Neural crest cell (in vitro differentiated cells): ENCODE data around the gene QSOX1. TPM values are rescaled to one million over a fixed set of nuclear protein-coding genes. Genes with fewer than 3 reads are reported as not detected.
A peak's percentile ranks its signal among the peaks of the same experiment; 100 is the strongest.

Experiments used
- DNase-seq: peaks from one replicate; pipeline ENCODE4 v3.0.0; 2021; ENCODE audit warnings: low read depth, mixed read lengths, low spot score
- H3K27ac Mint-ChIP-seq: one replicate; pipeline ENCODE4 v1.8.0; 2021; ENCODE audit warnings: mild to moderate bottlenecking, mixed read lengths; ENCODE audit not compliant: unreplicated experiment
- H3K27me3 Mint-ChIP-seq: 2 replicates; pipeline ENCODE4 v1.8.0; 2021; ENCODE audit warnings: low read depth, mild to moderate bottlenecking, mixed read lengths
- H3K36me3 Mint-ChIP-seq: 2 replicates; pipeline ENCODE4 v1.8.0; 2021; ENCODE audit warnings: low read depth, mild to moderate bottlenecking, mixed read lengths
- H3K4me1 Mint-ChIP-seq: 2 replicates; pipeline ENCODE4 v1.8.0; 2021; ENCODE audit warnings: mixed read lengths
- H3K4me3 Mint-ChIP-seq: one replicate; pipeline ENCODE4 v1.8.0; 2021; ENCODE audit warnings: mild to moderate bottlenecking, mixed read lengths
- H3K9me3 Mint-ChIP-seq: 2 replicates; pipeline ENCODE4 v1.8.0; 2021; ENCODE audit warnings: mixed read lengths
- total RNA-seq: library from RNA; stranded (reverse); gene quantifications from 2 replicates; pipeline ENCODE4 v1.2.1, GENCODE V29; 2021
- TF ChIP-seq, protein P1 (sequence below): fragments of 200-600 bp; sonication (generic); conservative IDR thresholded peaks from 2 replicates; pipeline ENCODE4 v1.5.0; 2021; ENCODE audit warnings: antibody characterized with exemption, mild to moderate bottlenecking

Gene QSOX1
- total RNA-seq, 1 donor from 2014 or later, result 39.8 TPM

DNA sequence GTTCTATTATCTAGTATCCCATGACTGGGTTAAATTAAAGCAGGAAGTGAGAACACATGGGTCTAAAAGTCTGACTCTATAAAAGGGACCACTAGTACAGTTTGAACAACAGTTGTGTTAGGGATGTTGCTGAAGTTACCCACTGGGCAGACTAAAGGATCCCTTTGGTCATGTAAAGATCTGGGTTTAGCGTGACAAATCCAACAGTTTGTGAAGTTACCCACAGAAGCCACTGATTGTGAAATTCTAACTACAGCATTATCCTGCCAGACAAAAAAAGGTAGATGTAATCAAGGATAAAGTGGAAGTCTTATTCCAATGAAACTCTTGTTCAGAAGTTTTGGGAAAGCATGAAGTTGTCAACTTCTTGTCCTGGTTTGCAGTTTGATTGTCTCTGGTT lies 5.7 kb downstream of the QSOX1 start:
- TF ChIP-seq, protein P1, sequence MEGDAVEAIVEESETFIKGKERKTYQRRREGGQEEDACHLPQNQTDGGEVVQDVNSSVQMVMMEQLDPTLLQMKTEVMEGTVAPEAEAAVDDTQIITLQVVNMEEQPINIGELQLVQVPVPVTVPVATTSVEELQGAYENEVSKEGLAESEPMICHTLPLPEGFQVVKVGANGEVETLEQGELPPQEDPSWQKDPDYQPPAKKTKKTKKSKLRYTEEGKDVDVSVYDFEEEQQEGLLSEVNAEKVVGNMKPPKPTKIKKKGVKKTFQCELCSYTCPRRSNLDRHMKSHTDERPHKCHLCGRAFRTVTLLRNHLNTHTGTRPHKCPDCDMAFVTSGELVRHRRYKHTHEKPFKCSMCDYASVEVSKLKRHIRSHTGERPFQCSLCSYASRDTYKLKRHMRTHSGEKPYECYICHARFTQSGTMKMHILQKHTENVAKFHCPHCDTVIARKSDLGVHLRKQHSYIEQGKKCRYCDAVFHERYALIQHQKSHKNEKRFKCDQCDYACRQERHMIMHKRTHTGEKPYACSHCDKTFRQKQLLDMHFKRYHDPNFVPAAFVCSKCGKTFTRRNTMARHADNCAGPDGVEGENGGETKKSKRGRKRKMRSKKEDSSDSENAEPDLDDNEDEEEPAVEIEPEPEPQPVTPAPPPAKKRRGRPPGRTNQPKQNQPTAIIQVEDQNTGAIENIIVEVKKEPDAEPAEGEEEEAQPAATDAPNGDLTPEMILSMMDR, result no peak
- peaks cover 5% of the 10 kb centered on the region for H3K27me3 Mint-ChIP-seq
- no peak overlapping the region for H3K4me3 Mint-ChIP-seq
- peaks cover 6% of the 10 kb centered on the region for H3K4me1 Mint-ChIP-seq
- no peaks in the 10 kb centered on the region for H3K9me3 Mint-ChIP-seq
- H3K36me3 Mint-ChIP-seq, result no peaks in the 10 kb centered on the region
- no peak for DNase-seq
- H3K27ac Mint-ChIP-seq, result no peak overlapping the region

DNA sequence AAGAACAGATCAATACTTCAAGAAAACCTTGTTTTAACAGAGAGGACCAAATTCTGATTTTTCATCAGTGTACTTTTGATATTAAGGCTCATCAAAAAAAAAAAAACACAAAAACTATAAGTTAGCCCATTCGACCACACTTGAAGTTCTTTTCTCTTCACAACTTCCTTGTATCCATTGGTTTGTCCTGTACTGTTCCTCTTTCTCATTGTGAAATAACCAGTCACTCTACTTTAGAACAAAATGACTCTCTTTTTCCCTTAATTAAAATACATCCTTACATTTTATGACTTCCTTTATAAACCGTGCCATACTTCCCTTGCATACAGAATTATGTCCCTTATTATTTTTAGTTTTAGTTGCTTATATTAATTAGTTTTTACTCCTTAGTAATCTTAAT lies 8.4 kb downstream of the QSOX1 start:
- TF ChIP-seq, protein P1, result no peak
- Mint-ChIP-seq H3K27ac (no peak overlapping the region), H3K9me3 (no peaks in the 10 kb centered on the region), H3K4me1 (no peaks in the 10 kb centered on the region), H3K36me3 (no peaks in the 10 kb centered on the region), H3K27me3 (no peaks in the 10 kb centered on the region), H3K4me3 (no peak overlapping the region)
- no peak for DNase-seq

DNA sequence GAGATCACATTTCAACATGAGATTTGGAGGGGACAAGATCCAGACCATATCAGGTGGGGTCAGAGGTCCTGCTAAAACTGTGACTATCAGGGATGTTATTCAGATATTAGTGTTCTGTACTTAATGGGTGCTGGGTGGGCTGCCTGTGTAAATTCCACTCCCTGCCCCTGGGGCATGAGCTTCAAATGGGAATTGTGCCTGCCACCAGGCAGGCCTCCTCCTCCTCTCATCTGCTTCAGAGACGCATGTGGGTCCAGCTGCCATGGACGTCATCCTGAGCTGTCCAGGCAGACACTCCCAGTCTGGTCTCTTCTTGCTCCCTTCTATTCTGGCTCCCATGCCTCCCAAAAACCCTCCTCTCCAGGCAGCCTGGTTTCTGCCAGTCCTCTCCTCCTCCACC lies 10.4 kb downstream of the QSOX1 start:
- no peaks in the 10 kb centered on the region for H3K36me3 Mint-ChIP-seq
- no peak overlapping the region for H3K4me3 Mint-ChIP-seq
- H3K4me1 Mint-ChIP-seq, result no peaks in the 10 kb centered on the region
- H3K27me3 Mint-ChIP-seq, result no peaks in the 10 kb centered on the region
- DNase-seq, result no peak
- TF ChIP-seq, protein P1, result no peak
- H3K9me3 Mint-ChIP-seq, result no peaks in the 10 kb centered on the region
- peak overlapping the region; percentile 75 for H3K27ac Mint-ChIP-seq

DNA sequence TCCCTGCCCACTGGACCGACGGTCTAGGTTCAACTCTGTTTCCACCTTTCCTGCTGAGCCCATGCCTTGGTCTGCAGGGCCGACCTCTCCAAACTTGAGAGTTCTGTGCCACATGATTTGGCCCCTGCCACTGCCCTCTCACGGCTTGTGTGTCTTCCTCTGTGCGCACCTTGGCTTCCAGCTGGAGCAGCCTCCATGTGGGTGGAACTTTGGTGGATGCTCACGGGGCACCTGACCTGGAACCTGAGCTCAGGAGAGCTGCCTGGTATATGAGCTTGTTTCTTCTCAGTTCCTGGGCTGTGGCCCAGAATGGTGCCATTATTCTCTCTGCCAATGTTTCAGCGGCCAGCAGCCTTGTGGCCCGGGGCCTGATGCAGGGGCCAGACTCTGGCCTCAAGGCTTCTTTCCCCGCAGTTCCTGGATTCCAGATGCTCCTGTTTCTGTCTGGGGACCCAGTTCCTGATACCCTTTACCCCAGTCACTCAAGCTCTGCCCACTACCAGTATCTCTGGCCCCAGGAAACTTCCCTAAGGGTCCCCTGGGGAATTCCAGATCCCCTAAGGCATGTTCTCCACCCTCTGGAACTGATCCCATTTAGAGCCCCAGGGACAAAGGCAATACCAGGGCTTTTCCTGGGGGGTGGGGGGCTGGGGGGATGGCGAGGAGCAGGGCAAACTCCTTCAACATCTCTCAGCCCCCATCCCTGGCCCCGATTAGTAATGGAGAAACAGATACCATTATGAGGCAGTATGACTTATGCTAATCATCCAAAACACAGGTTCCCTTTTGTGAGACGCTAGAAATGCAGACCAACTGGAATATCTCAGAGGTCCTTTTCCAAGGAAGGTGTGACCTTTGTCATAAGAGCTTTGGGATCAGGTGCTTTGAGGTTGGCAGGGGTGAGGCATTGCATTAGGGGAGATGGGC lies 11.1 kb downstream of the QSOX1 start:
- H3K27me3 Mint-ChIP-seq, result no peaks in the 10 kb centered on the region
- H3K4me3 Mint-ChIP-seq, result no peak overlapping the region
- TF ChIP-seq, protein P1, result no peak
- no peaks in the 10 kb centered on the region for H3K4me1 Mint-ChIP-seq
- no peaks in the 10 kb centered on the region for H3K36me3 Mint-ChIP-seq
- no peaks in the 10 kb centered on the region for H3K9me3 Mint-ChIP-seq
- no peak for DNase-seq
- H3K27ac Mint-ChIP-seq, result peak overlapping the region; percentile 75

DNA sequence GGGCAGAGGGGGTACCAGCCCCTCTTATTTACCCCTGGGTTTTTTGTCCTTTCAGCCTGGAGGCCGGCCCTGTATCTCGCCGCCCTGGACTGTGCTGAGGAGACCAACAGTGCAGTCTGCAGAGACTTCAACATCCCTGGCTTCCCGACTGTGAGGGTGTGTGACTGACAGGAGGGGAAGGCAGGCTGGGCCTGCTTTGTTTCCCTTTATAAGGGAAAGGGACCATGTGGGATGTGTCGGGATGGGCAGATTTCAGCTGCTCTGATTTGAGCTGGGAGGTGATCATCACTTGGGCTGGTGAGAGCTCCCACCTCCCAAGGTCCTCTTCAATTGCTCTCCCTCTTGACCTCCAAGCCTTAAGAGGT lies 11.7 kb downstream of the QSOX1 start:
- TF ChIP-seq, protein P1, result no peak
- Mint-ChIP-seq H3K27me3 (no peaks in the 10 kb centered on the region), H3K9me3 (no peaks in the 10 kb centered on the region), H3K27ac (no peak overlapping the region), H3K4me3 (no peak overlapping the region), H3K36me3 (no peaks in the 10 kb centered on the region), H3K4me1 (no peaks in the 10 kb centered on the region)
- DNase-seq, result no peak
